K562 (cell line): ENCODE measurements around the gene EYA2. TPM values are rescaled to one million over a fixed set of nuclear protein-coding genes. Genes with fewer than 3 reads are reported as not detected.
A peak's percentile ranks its signal among the peaks of the same experiment; 100 is the strongest.

Source experiments
- ARID1B ChIP-seq: fragments of 450-650 bp; IDR thresholded peaks from 2 replicates; pipeline ENCODE4 v1.6.1; 2016; ENCODE audit warnings: antibody characterized with exemption, mild to moderate bottlenecking, inconsistent platforms
- ATF6 ChIP-seq: sonication (generic); formaldehyde crosslinking; IDR thresholded peaks from 2 replicates; pipeline ENCODE4 v1.4.0; 2020; ENCODE audit warnings: mild to moderate bottlenecking, missing genetic modification reagents
- CREB3 ChIP-seq: fragments of 450-650 bp; conservative IDR thresholded peaks from 2 replicates; pipeline ENCODE4 v1.6.1; 2016; ENCODE audit warnings: missing genetic modification characterization, low read depth, mild to moderate bottlenecking, missing compliant biosample characterization, moderate library complexity
- DNMT1 ChIP-seq: fragments of 450-650 bp; IDR thresholded peaks from 2 replicates; pipeline ENCODE4 v1.6.1; 2016; ENCODE audit warnings: antibody characterized with exemption, mild to moderate bottlenecking
- FOSL1 ChIP-seq: fragments of 200-800 bp; sonication (Bioruptor generic); conservative IDR thresholded peaks from 2 replicates; pipeline ENCODE4 v1.6.1; 2016; ENCODE audit warnings: missing genetic modification characterization, missing compliant biosample characterization
- FUS ChIP-seq: fragments of 200-400 bp; formaldehyde crosslinking; optimal IDR thresholded peaks from 2 replicates; pipeline ENCODE3; 2017; ENCODE audit warnings: low read depth, low read length
- HMBOX1 ChIP-seq: sonication (generic); IDR thresholded peaks from 2 replicates; pipeline ENCODE4 v1.6.1; 2016
- JUND ChIP-seq, 2 experiments: IDR thresholded peaks; 2 replicates in 1 of 2; 3 replicates in 1 of 2; pipeline ENCODE4 v1.6.1; 2011; ENCODE audit warnings: borderline replicate concordance in 2 of 2, low read depth in 2 of 2, low read length in 2 of 2, improper control_type of control experiment in 1 of 2, missing biosample characterization in 1 of 2, missing genetic modification characterization in 1 of 2, missing genetic modification reagents in 1 of 2
- KHSRP ChIP-seq: fragments of 450-650 bp; IDR thresholded peaks from 2 replicates; pipeline ENCODE4 v1.6.1; 2017
- MAFK ChIP-seq: IDR thresholded peaks from 2 replicates; pipeline ENCODE4 v1.6.1; 2011; ENCODE audit warnings: low read length, improper control_type of control experiment
- NFE2 ChIP-seq: IDR thresholded peaks from 2 replicates; pipeline ENCODE4 v1.6.1; 2014; ENCODE audit warnings: antibody characterized with exemption, low read depth
- NR2F6 ChIP-seq: fragments of 450-650 bp; formaldehyde crosslinking; IDR thresholded peaks from 2 replicates; pipeline ENCODE4 v1.4.0; 2020; ENCODE audit warnings: mild to moderate bottlenecking
- NRF1 ChIP-seq, 2 experiments: fragments of 450-650 bp; IDR thresholded peaks in 1 of 2; conservative IDR thresholded peaks in 1 of 2; 2 replicates each; pipeline ENCODE4 v1.6.1; 2014; ENCODE audit warnings: mild to moderate bottlenecking in 2 of 2
- PHF20 ChIP-seq: fragments of 450-650 bp; IDR thresholded peaks from 2 replicates; pipeline ENCODE4 v1.6.1; 2018; ENCODE audit not compliant: partially characterized antibody
- POLR2B ChIP-seq: fragments of 450-650 bp; IDR thresholded peaks from 2 replicates; pipeline ENCODE4 v1.6.1; 2018; ENCODE audit warnings: low read depth; ENCODE audit not compliant: partially characterized antibody
- RCOR1 ChIP-seq, 2 experiments: IDR thresholded peaks; 2 replicates each; pipeline ENCODE4 v1.6.1; 2012; ENCODE audit warnings: low read depth in 2 of 2, low read length in 2 of 2, borderline replicate concordance in 1 of 2, improper control_type of control experiment in 1 of 2
- SAFB ChIP-seq: fragments of 200-400 bp; formaldehyde crosslinking; IDR thresholded peaks from 2 replicates; pipeline ENCODE4 v1.6.1; 2017; ENCODE audit warnings: low read depth, low read length, borderline replicate concordance
- STAT5A ChIP-seq: IDR thresholded peaks from 2 replicates; pipeline ENCODE4 v1.6.1; 2012; ENCODE audit warnings: low read length, inconsistent platforms, borderline replicate concordance
- ZNF609 ChIP-seq: sonication (generic); formaldehyde crosslinking; IDR thresholded peaks from 2 replicates; pipeline ENCODE4 v1.8.1; 2023; ENCODE audit warnings: missing genetic modification reagents, mild to moderate bottlenecking, borderline replicate concordance
- ZNF695 ChIP-seq: fragments of 450-650 bp; formaldehyde crosslinking; IDR thresholded peaks from 2 replicates; pipeline ENCODE4 v1.4.0; 2020; ENCODE audit warnings: mild to moderate bottlenecking, moderate library complexity
- polyA plus RNA-seq, 8 experiments: library from polyadenylated mRNA; depleted of rRNA in 4 of 8; stranded (reverse) in 5 of 8; unstranded in 3 of 8; fragments of >200 nt; fragmentation: Nextera tagmentation in 2 of 8; fragmentation: Illumina TruSeq in 1 of 8; extraction: Ambion mirVana in 2 of 8; extraction: Trizol in 1 of 8; gene quantifications; 2 replicates each; pipeline versions ENCODE4 v1.2.1 to v1.2.3, GENCODE V29; 2011 to 2014; ENCODE audit warnings: inconsistent platforms in 1 of 8, missing spikeins in 1 of 8
- total RNA-seq, 7 experiments: library from RNA; depleted of rRNA in 6 of 7; stranded (reverse); fragments of >200 nt in 6 of 7; fragmentation: Illumina TruSeq in 2 of 7; extraction: Trizol in 2 of 7; gene quantifications; 2 replicates each; pipeline versions ENCODE4 v1.2.1 to v1.2.3, GENCODE V29; 2011 to 2021; ENCODE audit warnings: low replicate concordance in 1 of 7

Gene EYA2
- total and polyA plus RNA-seq, 9 of the 15 experiments (the other 6 are each of a cell fraction or from before 2014, with no cell fraction given) = 0.03 TPM; not detected in 8

GRCh38 chr20:46990017-46990595 lies 95.5 kb downstream of the EYA2 start (continued):
- TF ChIP-seq ZNF609 (CRISPR knock-in tag) (no peak), SAFB (no peak), FOSL1 (peak; percentile 61), STAT5A (peak; percentile 86), NRF1 (conservative IDR thresholded peaks at IDR 0.05 in 1 of 2, IDR thresholded peaks at IDR 0.05 in 1 of 2) (0 out of 4 replicates have a peak, but pooled peaks of 1 of the 2 experiments have one; percentile 25), DNMT1 (no peak), FUS (no peak), ARID1B (peak; percentile 73), RCOR1 (IDR thresholded peaks at IDR 0.05; ENCODE audit: borderline replicate concordance in 1 of 2, low read depth in 2 of 2, low read length in 2 of 2) (peak in 1 of 2 experiments; percentile 81; a peak in 2 of 4 replicates), ATF6 (CRISPR knock-in tag) (no peak), PHF20 (no peak), NR2F6 (CRISPR knock-in tag) (no peak), ZNF695 (CRISPR knock-in tag) (no peak), CREB3 (no peak), KHSRP (no peak), HMBOX1 (peak; percentile 86), MAFK (peak; percentile 68), NFE2 (peak; percentile 72), POLR2B (no peak), JUND (IDR thresholded peaks at IDR 0.05; ENCODE audit: borderline replicate concordance, low read depth, low read length) (peak; percentile 84), JUND (tag; IDR thresholded peaks at IDR 0.05; ENCODE audit: borderline replicate concordance, low read depth, low read length) (peak; percentile 91; the same call in 2 of the 3 replicates)
